ENCODE measurements around the gene ADGRE1. TPM values are rescaled to one million over a fixed set of nuclear protein-coding genes. Genes with fewer than 3 reads are reported as not detected.

The ADGRE1 gene
- total and polyA plus RNA-seq, 4 donors, result 0.39 to 16.2 (median 1.8) TPM

- H3K27ac ChIP-seq (ENCODE audit: low read depth in 1 of 2, low read length in 2 of 2), result no peak overlapping the region
- no peak for TF ChIP-seq YY1 (IDR thresholded peaks at IDR 0.05)
- TF ChIP-seq ATF3 (IDR thresholded peaks at IDR 0.05), result no peak
- TF ChIP-seq JUND (IDR thresholded peaks at IDR 0.05), result no peak
- TF ChIP-seq FOXA1 (IDR thresholded peaks at IDR 0.05), result no peak
- no peak overlapping the region for H3K9ac ChIP-seq (ENCODE audit: low read depth in 1 of 2, low read length in 2 of 2)
- DNase-seq (ENCODE audit: low spot score), result no peak
- peaks cover 0 to 4% (median 0%) of the 10 kb centered on the region in 4 donors for H3K27me3 ChIP-seq (ENCODE audit: control insufficient read depth in 4 of 4, insufficient read depth in 4 of 4, low read length in 3 of 4)
- 74% methylated on average over 1 of the region's 1 CpG for WGBS
- no peaks in the 10 kb centered on the region for H3K4me1 ChIP-seq (ENCODE audit: control insufficient read depth in 4 of 4, insufficient read depth in 4 of 4, low read length in 3 of 4)
- H3K4me3 ChIP-seq (ENCODE audit: low read depth in 1 of 3, low read length in 3 of 3), result no peak overlapping the region
- H3K9me3 ChIP-seq (ENCODE audit: control insufficient read depth in 4 of 4, low read length in 3 of 4), result no peaks in the 10 kb centered on the region
- peaks cover 0 to 2% (median 0%) of the 10 kb centered on the region in 4 donors for H3K36me3 ChIP-seq (ENCODE audit: control insufficient read depth in 4 of 4, insufficient read depth in 3 of 4, low read depth in 1 of 4, low read length in 3 of 4)
These were observed 69.2 kb downstream of the ADGRE1 start for GRCh38 chr19:6956573-6956972.

GRCh38 chr19:6958791-6959190 is 71.4 kb downstream of the ADGRE1 start:
- Histone ChIP-seq H3K4me3 (ENCODE audit: low read depth in 1 of 3, low read length in 3 of 3) (no peak overlapping the region), H3K9ac (ENCODE audit: low read depth in 1 of 2, low read length in 2 of 2) (no peak overlapping the region), H3K9me3 (ENCODE audit: control insufficient read depth in 4 of 4, low read length in 3 of 4) (no peaks in the 10 kb centered on the region), H3K27ac (ENCODE audit: low read depth in 1 of 2, low read length in 2 of 2) (no peak overlapping the region), H3K36me3 (ENCODE audit: control insufficient read depth in 4 of 4, insufficient read depth in 3 of 4, low read depth in 1 of 4, low read length in 3 of 4) (peaks cover 0 to 2% (median 0%) of the 10 kb centered on the region in 4 donors), H3K4me1 (ENCODE audit: control insufficient read depth in 4 of 4, insufficient read depth in 4 of 4, low read length in 3 of 4) (no peaks in the 10 kb centered on the region), H3K27me3 (ENCODE audit: control insufficient read depth in 4 of 4, insufficient read depth in 4 of 4, low read length in 3 of 4) (peaks cover 0 to 4% (median 0%) of the 10 kb centered on the region in 4 donors)
- WGBS, result 54% methylated on average over 3 of the region's 3 CpGs
- TF ChIP-seq HNF4A (conservative IDR thresholded peaks at IDR 0.05), result no peak
- no peak for TF ChIP-seq RXRA (IDR thresholded peaks at IDR 0.05)
- TF ChIP-seq JUND (IDR thresholded peaks at IDR 0.05), result no peak
- no peak for TF ChIP-seq ATF3 (IDR thresholded peaks at IDR 0.05)
- no peak for TF ChIP-seq SP1 (IDR thresholded peaks at IDR 0.05)
- no peak for TF ChIP-seq FOXA2 (IDR thresholded peaks at IDR 0.05)
- no peak for TF ChIP-seq HNF4G (IDR thresholded peaks at IDR 0.05)
- no peak for TF ChIP-seq EGR1 (IDR thresholded peaks at IDR 0.05; ENCODE audit: low read depth in 2 of 2)
- no peak for TF ChIP-seq RAD21 (IDR thresholded peaks at IDR 0.05)
- no peak for TF ChIP-seq NR2F2 (IDR thresholded peaks at IDR 0.05)
- TF ChIP-seq FOXA1 (IDR thresholded peaks at IDR 0.05), result no peak
- DNase-seq (ENCODE audit: low spot score), result no peak

- Histone ChIP-seq H3K27me3 (ENCODE audit: control insufficient read depth in 4 of 4, insufficient read depth in 4 of 4, low read length in 3 of 4) (peaks cover 0 to 4% (median 0%) of the 10 kb centered on the region in 4 donors), H3K4me3 (ENCODE audit: low read depth in 1 of 3, low read length in 3 of 3) (no peak overlapping the region), H3K9ac (ENCODE audit: low read depth in 1 of 2, low read length in 2 of 2) (no peak overlapping the region), H3K36me3 (ENCODE audit: control insufficient read depth in 4 of 4, insufficient read depth in 3 of 4, low read depth in 1 of 4, low read length in 3 of 4) (no peaks in the 10 kb centered on the region), H3K27ac (ENCODE audit: low read depth in 1 of 2, low read length in 2 of 2) (no peak overlapping the region), H3K4me1 (ENCODE audit: control insufficient read depth in 4 of 4, insufficient read depth in 4 of 4, low read length in 3 of 4) (no peaks in the 10 kb centered on the region), H3K9me3 (ENCODE audit: control insufficient read depth in 4 of 4, low read length in 3 of 4) (no peaks in the 10 kb centered on the region)
- no peak for DNase-seq (ENCODE audit: low spot score)
- TF ChIP-seq REST (IDR thresholded peaks at IDR 0.05), result no peak
- TF ChIP-seq RXRA (IDR thresholded peaks at IDR 0.05), result no peak
- no peak for TF ChIP-seq GABPA (IDR thresholded peaks at IDR 0.05 in 1 of 2, conservative IDR thresholded peaks at IDR 0.05 in 1 of 2)
- no peak for TF ChIP-seq YY1 (IDR thresholded peaks at IDR 0.05)
- no peak for TF ChIP-seq SP1 (IDR thresholded peaks at IDR 0.05)
- no peak for TF ChIP-seq HNF4G (IDR thresholded peaks at IDR 0.05)
- no peak for TF ChIP-seq RAD21 (IDR thresholded peaks at IDR 0.05)
- TF ChIP-seq NR2F2 (IDR thresholded peaks at IDR 0.05), result no peak
- TF ChIP-seq HNF4A (conservative IDR thresholded peaks at IDR 0.05), result no peak
- no peak for TF ChIP-seq FOXA2 (IDR thresholded peaks at IDR 0.05)
- no peak for TF ChIP-seq JUND (IDR thresholded peaks at IDR 0.05)
- TF ChIP-seq MAX (IDR thresholded peaks at IDR 0.05), result no peak
- no peak for TF ChIP-seq CTCF (IDR thresholded peaks at IDR 0.05; ENCODE audit: low read depth, low read length, missing input control)
- TF ChIP-seq FOXA1 (IDR thresholded peaks at IDR 0.05), result no peak
- TF ChIP-seq ZBTB33 (IDR thresholded peaks at IDR 0.05), result no peak
- TF ChIP-seq ATF3 (IDR thresholded peaks at IDR 0.05), result no peak
- no peak for TF ChIP-seq EGR1 (IDR thresholded peaks at IDR 0.05; ENCODE audit: low read depth in 2 of 2)
- no peak for TF ChIP-seq TAF1 (conservative IDR thresholded peaks at IDR 0.05)
- 74% methylated on average over 6 of the region's 6 CpGs for WGBS
These were observed 76.0 kb downstream of the ADGRE1 start for GRCh38 chr19:6963244-6963852.
